HCT116 (cell line): ENCODE results near the gene CRACDL. TPM values are rescaled to one million over a fixed set of nuclear protein-coding genes. Genes with fewer than 3 reads are reported as not detected.

ENCODE experiments used
- ATAC-seq: fragments of 200-7000 bp; cut with Tn5 transposase; 2 replicates; pipeline ENCODE4 v1.9.1; 2020; ENCODE audit warnings: mild to moderate bottlenecking, moderate library complexity
- BruUV-seq: library from RNA; stranded (reverse); fragments of 400-500 nt; replicated peaks from 2 replicates; lab custom pipeline; 2021; lab: Mats Ljungman, UMichigan
- CTCF ChIA-PET: fragments of 300-600 bp; sonication (Branson Sonifier 250); formaldehyde crosslinking; loops from one replicate; lab custom pipeline; 2021; ENCODE audit warnings: antibody characterized with exemption; lab: Charles Lee
- POLR2A ChIA-PET: fragments of 300-600, 350-600 bp; sonication (Branson Sonifier 250); formaldehyde crosslinking; loops from one replicate; lab custom pipeline; 2021; ENCODE audit warnings: antibody characterized with exemption; lab: Charles Lee
- RAD21 ChIA-PET, 2 experiments: fragments of 300-600 bp; sonication (Branson Sonifier 250); formaldehyde crosslinking; loops; one replicate each; lab custom pipeline; 2023; ENCODE audit warnings: low total read pairs in 2 of 2; ENCODE audit not compliant: uncharacterized antibody in 2 of 2, unreplicated experiment in 2 of 2, low non-redundant PET in 1 of 2; lab: Charles Lee
- DNase-seq: peaks from one replicate; pipeline ENCODE4 v3.0.0-alpha.2; 2010; ENCODE audit warnings: low read depth, low spot score
- H2AFZ ChIP-seq: fragments of 200-600 bp; shearing (Covaris generic), sonication (generic); 2 replicates; pipeline ENCODE4 v1.6.1; 2017; ENCODE audit warnings: low read depth, mixed run types, mixed read lengths, antibody characterized with exemption, low read length; ENCODE audit not compliant: poor library complexity, severe bottlenecking
- H3K27ac ChIP-seq: 2 replicates; pipeline ENCODE4 v1.5.1; 2012; ENCODE audit warnings: low read depth, low read length
- H3K27me3 ChIP-seq: fragments of 200-600 bp; sonication (generic); 2 replicates; pipeline ENCODE4 v1.6.1; 2016; ENCODE audit warnings: mixed run types, low read length, mixed read lengths; ENCODE audit not compliant: insufficient read depth
- H3K36me3 ChIP-seq, 2 experiments: fragments of 200-500 bp in 1 of 2; fragments of 200-600 bp in 1 of 2; sonication (Bioruptor generic) in 1 of 2; sonication (generic) in 1 of 2; 2 replicates each; pipeline versions ENCODE4 v1.5.1 to v1.6.1; 2014 to 2016; ENCODE audit warnings: low read length in 2 of 2, inconsistent platforms in 1 of 2, mixed read lengths in 1 of 2, mixed run types in 1 of 2; ENCODE audit not compliant: insufficient read depth in 2 of 2, control insufficient read depth in 1 of 2
- H3K4me1 ChIP-seq, 2 experiments: fragments of 200-600 bp in 1 of 2; sonication (generic) in 1 of 2; 2 replicates each; pipeline versions ENCODE4 v1.5.1 to v1.6.1; 2012 to 2017; ENCODE audit warnings: low read length in 2 of 2, inconsistent platforms in 1 of 2, mild to moderate bottlenecking in 1 of 2, mixed read lengths in 1 of 2, mixed run types in 1 of 2, moderate library complexity in 1 of 2; ENCODE audit not compliant: insufficient read depth in 2 of 2, control insufficient read depth in 1 of 2
- H3K4me2 ChIP-seq: fragments of 200-600 bp; sonication (generic); 2 replicates; pipeline ENCODE4 v1.6.1; 2017; ENCODE audit warnings: mixed run types, low read length, mixed read lengths
- H3K4me3 ChIP-seq, 2 experiments: fragments of 200-600 bp in 1 of 2; sonication (generic) in 1 of 2; replicated peaks in 1 of 2; 2 replicates each; pipeline ENCODE4 v1.5.1; 2011 to 2016; ENCODE audit warnings: low read length in 2 of 2, control low read depth in 1 of 2, low read depth in 1 of 2, mild to moderate bottlenecking in 1 of 2, mixed read lengths in 1 of 2, mixed run types in 1 of 2
- H3K79me2 ChIP-seq: fragments of 200-600 bp; sonication (generic); 2 replicates; pipeline ENCODE4 v1.6.1; 2017; ENCODE audit warnings: mild to moderate bottlenecking, mixed run types, low read length, moderate library complexity, mixed read lengths; ENCODE audit not compliant: insufficient read depth
- H3K9ac ChIP-seq: fragments of 200-600 bp; sonication (generic); 2 replicates; pipeline ENCODE4 v1.6.1; 2016; ENCODE audit warnings: low read length, mixed read lengths
- H3K9me2 ChIP-seq: fragments of 200-600 bp; sonication (generic), shearing (Covaris generic); 2 replicates; pipeline ENCODE4 v1.6.1; 2017; ENCODE audit warnings: mixed run types, mild to moderate bottlenecking, moderate library complexity; ENCODE audit not compliant: insufficient read depth
- H3K9me3 ChIP-seq, 2 experiments: fragments of 200-500 bp in 1 of 2; fragments of 200-600 bp in 1 of 2; sonication (Bioruptor generic) in 1 of 2; sonication (generic) in 1 of 2; 2 replicates each; pipeline ENCODE4 v1.6.1; 2014 to 2017; ENCODE audit warnings: low read length in 2 of 2, mixed read lengths in 2 of 2, inconsistent platforms in 1 of 2, low read depth in 1 of 2, mild to moderate bottlenecking in 1 of 2, mixed run types in 1 of 2, moderate library complexity in 1 of 2; ENCODE audit not compliant: control insufficient read depth in 1 of 2, insufficient read depth in 1 of 2
- H4K20me1 ChIP-seq: fragments of 200-600 bp; sonication (generic), shearing (Covaris generic); 2 replicates; pipeline ENCODE4 v1.6.1; 2017; ENCODE audit warnings: mixed run types, mild to moderate bottlenecking, moderate library complexity; ENCODE audit not compliant: insufficient read depth
- CBX3 ChIP-seq: IDR thresholded peaks from 2 replicates; pipeline ENCODE4 v1.6.1; 2012; ENCODE audit warnings: low read depth
- CEBPB ChIP-seq: IDR thresholded peaks from 2 replicates; pipeline ENCODE4 v1.6.1; 2012; ENCODE audit warnings: low read depth
- ELF1 ChIP-seq: IDR thresholded peaks from 2 replicates; pipeline ENCODE4 v1.6.1; 2012; ENCODE audit warnings: low read depth, borderline replicate concordance
- EZH2 ChIP-seq: fragments of 200-600 bp; sonication (generic); IDR thresholded peaks from 2 replicates; pipeline ENCODE4 v1.6.1; 2017; ENCODE audit warnings: antibody characterized with exemption, mixed run types
- FOSL1 ChIP-seq: IDR thresholded peaks from 2 replicates; pipeline ENCODE4 v1.6.1; 2012; ENCODE audit warnings: low read depth
- JUND ChIP-seq: IDR thresholded peaks from 2 replicates; pipeline ENCODE4 v1.6.1; 2012
- POLR2A ChIP-seq: IDR thresholded peaks from 2 replicates; pipeline ENCODE4 v1.7.0; 2011; ENCODE audit warnings: borderline replicate concordance; ENCODE audit not compliant: insufficient read depth, insufficient read length; ENCODE audit errors: extremely low read depth
- POLR2AphosphoS5 ChIP-seq: IDR thresholded peaks from 2 replicates; pipeline ENCODE4 v1.6.1; 2011; ENCODE audit warnings: mild to moderate bottlenecking, low read depth, low read length, moderate library complexity
- SRF ChIP-seq: IDR thresholded peaks from 2 replicates; pipeline ENCODE4 v1.6.1; 2012; ENCODE audit warnings: low read depth
- TCF7L2 ChIP-seq: IDR thresholded peaks from 2 replicates; pipeline ENCODE4 v1.7.0; 2011; ENCODE audit warnings: borderline replicate concordance, inconsistent platforms; ENCODE audit not compliant: insufficient read depth, insufficient read length; ENCODE audit errors: extremely low read depth
- ZFX ChIP-seq: fragments of 450-650 bp; IDR thresholded peaks from 2 replicates; pipeline ENCODE4 v1.6.1; 2017
- intact Hi-C: fragments of 100-400 bp; cut with micrococcal nuclease; formaldehyde crosslinking; loops from 2 replicates; pipeline ENCODE4 v1.10.0; 2022
- total RNA-seq: library from RNA; stranded (reverse); gene quantifications from one replicate; pipeline ENCODE4 v1.2.1, GENCODE V29; 2021; ENCODE audit not compliant: unreplicated experiment
- TF ChIP-seq, protein P1 (sequence below): IDR thresholded peaks from 2 replicates; pipeline ENCODE4 v1.6.1; 2012
- TF ChIP-seq, protein P2 (sequence below): IDR thresholded peaks from 2 replicates; pipeline ENCODE4 v1.6.1; 2012; ENCODE audit warnings: low read depth
- TF ChIP-seq, protein P3 (sequence below), 3 experiments: fragments of 200-600 bp in 1 of 3; sonication (generic) in 1 of 3; IDR thresholded peaks in 2 of 3; conservative IDR thresholded peaks in 1 of 3; 2 replicates each; pipeline ENCODE4 v1.5.1; 2012 to 2017; ENCODE audit warnings: low read depth in 2 of 3, low read length in 2 of 3, antibody characterized with exemption in 1 of 3, borderline replicate concordance in 1 of 3, control low read depth in 1 of 3, mild to moderate bottlenecking in 1 of 3, mixed read lengths in 1 of 3, mixed run types in 1 of 3, moderate library complexity in 1 of 3; ENCODE audit not compliant: insufficient read depth in 1 of 3

CRACDL gene
- total RNA-seq, 1 experiment from 2014 or later: 1.1 TPM

DNA sequence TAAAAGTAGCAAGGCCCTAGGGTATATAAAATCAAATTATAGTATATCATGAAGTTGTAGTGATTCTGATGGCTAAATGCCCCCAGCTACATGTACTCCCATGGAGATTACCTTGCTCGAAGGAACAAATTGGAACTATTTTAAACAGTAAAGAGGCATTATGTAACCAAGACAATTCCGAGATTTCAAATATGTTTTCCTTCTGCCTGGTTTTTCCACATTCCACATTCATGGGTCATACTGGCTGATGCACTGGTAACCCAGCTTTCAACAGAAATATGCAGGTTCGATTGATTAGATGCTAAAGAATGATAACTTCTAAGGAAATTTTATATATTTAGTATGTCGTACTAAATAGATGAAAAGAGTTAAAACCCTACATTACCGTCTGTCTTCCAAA is 142.8 kb downstream of the CRACDL start (continued):
- no peak for TF ChIP-seq CEBPB

DNA sequence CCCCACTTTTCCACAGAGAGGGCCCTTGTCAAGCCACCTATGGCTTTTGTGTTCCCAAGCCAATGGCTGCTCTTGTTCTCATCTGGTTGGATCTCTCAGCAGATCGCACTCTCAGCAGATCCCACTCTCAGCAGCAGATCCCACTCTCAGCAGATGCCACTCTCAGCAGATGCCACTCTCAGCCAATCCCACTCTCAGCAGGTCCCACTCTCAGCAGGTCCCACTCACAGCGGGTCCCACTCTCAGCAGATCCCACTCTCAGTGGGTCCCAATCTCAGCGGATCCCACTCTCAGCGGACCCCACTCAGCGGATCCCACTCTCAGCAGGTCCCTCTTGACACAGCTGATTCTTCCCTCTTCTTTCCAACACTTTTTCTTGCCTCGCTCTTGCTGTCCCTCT is 145.8 kb downstream of the CRACDL start:
- Histone ChIP-seq H3K36me3 (no peaks in the 10 kb centered on the region), H3K79me2 (no peaks in the 10 kb centered on the region), H3K27ac (no peak overlapping the region), H3K4me3 (no peak overlapping the region), H3K4me1 (peaks cover 12 to 15% of the 10 kb centered on the region in 2 experiments; a peak in 3 of 4 replicates), H2AFZ (no peak overlapping the region), H3K4me2 (no peak overlapping the region), H3K9me2 (no peaks in the 10 kb centered on the region), H3K9ac (no peak overlapping the region), H4K20me1 (no peaks in the 10 kb centered on the region), H3K27me3 (no peaks in the 10 kb centered on the region; the same call in 1 of the 2 replicates), H3K9me3 (no peaks in the 10 kb centered on the region)
- ChIA-PET RAD21 (no interaction called here), POLR2A (no interaction called here), CTCF (no interaction called here)
- TF ChIP-seq POLR2A: no peak
- TF ChIP-seq, protein P1, sequence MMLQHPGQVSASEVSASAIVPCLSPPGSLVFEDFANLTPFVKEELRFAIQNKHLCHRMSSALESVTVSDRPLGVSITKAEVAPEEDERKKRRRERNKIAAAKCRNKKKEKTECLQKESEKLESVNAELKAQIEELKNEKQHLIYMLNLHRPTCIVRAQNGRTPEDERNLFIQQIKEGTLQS: no peak
- no peak for TF ChIP-seq EZH2
- no peak for TF ChIP-seq JUND
- TF ChIP-seq, protein P2, sequence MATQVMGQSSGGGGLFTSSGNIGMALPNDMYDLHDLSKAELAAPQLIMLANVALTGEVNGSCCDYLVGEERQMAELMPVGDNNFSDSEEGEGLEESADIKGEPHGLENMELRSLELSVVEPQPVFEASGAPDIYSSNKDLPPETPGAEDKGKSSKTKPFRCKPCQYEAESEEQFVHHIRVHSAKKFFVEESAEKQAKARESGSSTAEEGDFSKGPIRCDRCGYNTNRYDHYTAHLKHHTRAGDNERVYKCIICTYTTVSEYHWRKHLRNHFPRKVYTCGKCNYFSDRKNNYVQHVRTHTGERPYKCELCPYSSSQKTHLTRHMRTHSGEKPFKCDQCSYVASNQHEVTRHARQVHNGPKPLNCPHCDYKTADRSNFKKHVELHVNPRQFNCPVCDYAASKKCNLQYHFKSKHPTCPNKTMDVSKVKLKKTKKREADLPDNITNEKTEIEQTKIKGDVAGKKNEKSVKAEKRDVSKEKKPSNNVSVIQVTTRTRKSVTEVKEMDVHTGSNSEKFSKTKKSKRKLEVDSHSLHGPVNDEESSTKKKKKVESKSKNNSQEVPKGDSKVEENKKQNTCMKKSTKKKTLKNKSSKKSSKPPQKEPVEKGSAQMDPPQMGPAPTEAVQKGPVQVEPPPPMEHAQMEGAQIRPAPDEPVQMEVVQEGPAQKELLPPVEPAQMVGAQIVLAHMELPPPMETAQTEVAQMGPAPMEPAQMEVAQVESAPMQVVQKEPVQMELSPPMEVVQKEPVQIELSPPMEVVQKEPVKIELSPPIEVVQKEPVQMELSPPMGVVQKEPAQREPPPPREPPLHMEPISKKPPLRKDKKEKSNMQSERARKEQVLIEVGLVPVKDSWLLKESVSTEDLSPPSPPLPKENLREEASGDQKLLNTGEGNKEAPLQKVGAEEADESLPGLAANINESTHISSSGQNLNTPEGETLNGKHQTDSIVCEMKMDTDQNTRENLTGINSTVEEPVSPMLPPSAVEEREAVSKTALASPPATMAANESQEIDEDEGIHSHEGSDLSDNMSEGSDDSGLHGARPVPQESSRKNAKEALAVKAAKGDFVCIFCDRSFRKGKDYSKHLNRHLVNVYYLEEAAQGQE: no peak
- TF ChIP-seq, protein P3, sequence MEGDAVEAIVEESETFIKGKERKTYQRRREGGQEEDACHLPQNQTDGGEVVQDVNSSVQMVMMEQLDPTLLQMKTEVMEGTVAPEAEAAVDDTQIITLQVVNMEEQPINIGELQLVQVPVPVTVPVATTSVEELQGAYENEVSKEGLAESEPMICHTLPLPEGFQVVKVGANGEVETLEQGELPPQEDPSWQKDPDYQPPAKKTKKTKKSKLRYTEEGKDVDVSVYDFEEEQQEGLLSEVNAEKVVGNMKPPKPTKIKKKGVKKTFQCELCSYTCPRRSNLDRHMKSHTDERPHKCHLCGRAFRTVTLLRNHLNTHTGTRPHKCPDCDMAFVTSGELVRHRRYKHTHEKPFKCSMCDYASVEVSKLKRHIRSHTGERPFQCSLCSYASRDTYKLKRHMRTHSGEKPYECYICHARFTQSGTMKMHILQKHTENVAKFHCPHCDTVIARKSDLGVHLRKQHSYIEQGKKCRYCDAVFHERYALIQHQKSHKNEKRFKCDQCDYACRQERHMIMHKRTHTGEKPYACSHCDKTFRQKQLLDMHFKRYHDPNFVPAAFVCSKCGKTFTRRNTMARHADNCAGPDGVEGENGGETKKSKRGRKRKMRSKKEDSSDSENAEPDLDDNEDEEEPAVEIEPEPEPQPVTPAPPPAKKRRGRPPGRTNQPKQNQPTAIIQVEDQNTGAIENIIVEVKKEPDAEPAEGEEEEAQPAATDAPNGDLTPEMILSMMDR (IDR thresholded peaks at IDR 0.05 in 2 of 3, conservative IDR thresholded peaks at IDR 0.05 in 1 of 3; ENCODE audit: borderline replicate concordance in 1 of 3, insufficient read depth in 1 of 3, low read depth in 2 of 3, low read length in 2 of 3): no peak
- no peak for TF ChIP-seq TCF7L2
- no peak for TF ChIP-seq FOSL1
- TF ChIP-seq ELF1: no peak
- no peak for TF ChIP-seq SRF
- TF ChIP-seq CBX3: no peak
- no peak for TF ChIP-seq ZFX
- TF ChIP-seq POLR2AphosphoS5: no peak
- intact Hi-C loops: no loop called here
- ATAC-seq: no peak
- no peak for DNase-seq
- no TSS peak for BruUV-seq
